Suprapubic skin (tissue), 4 donors: Measurements from ENCODE around the gene THRAP3.

Source experiments
- POLR2A ChIP-seq, 2 donors: fragments of 450-650 bp; IDR thresholded peaks; one replicate each; pipeline ENCODE4 v1.6.1; 2017; ENCODE audit warnings: antibody characterized with exemption in 2 of 2, mild to moderate bottlenecking in 2 of 2, moderate library complexity in 2 of 2
- POLR2AphosphoS5 ChIP-seq, 3 donors: sonication (generic); formaldehyde crosslinking; IDR thresholded peaks; one replicate each; pipeline ENCODE4 v1.6.1; 2017; ENCODE audit warnings: antibody characterized with exemption in 3 of 3
- TF ChIP-seq, protein P1 (sequence below), 2 donors: fragments of 200-600 bp in 1 of 2; fragments of 450-650 bp in 1 of 2; sonication (generic) in 1 of 2; IDR thresholded peaks; one replicate each; pipeline ENCODE4 v1.5.1; 2016 to 2019; ENCODE audit warnings: antibody characterized with exemption in 2 of 2, mild to moderate bottlenecking in 1 of 2, moderate library complexity in 1 of 2

- no peak for TF ChIP-seq POLR2AphosphoS5 (IDR thresholded peaks at IDR 0.05)
- TF ChIP-seq, protein P1, sequence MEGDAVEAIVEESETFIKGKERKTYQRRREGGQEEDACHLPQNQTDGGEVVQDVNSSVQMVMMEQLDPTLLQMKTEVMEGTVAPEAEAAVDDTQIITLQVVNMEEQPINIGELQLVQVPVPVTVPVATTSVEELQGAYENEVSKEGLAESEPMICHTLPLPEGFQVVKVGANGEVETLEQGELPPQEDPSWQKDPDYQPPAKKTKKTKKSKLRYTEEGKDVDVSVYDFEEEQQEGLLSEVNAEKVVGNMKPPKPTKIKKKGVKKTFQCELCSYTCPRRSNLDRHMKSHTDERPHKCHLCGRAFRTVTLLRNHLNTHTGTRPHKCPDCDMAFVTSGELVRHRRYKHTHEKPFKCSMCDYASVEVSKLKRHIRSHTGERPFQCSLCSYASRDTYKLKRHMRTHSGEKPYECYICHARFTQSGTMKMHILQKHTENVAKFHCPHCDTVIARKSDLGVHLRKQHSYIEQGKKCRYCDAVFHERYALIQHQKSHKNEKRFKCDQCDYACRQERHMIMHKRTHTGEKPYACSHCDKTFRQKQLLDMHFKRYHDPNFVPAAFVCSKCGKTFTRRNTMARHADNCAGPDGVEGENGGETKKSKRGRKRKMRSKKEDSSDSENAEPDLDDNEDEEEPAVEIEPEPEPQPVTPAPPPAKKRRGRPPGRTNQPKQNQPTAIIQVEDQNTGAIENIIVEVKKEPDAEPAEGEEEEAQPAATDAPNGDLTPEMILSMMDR (IDR thresholded peaks at IDR 0.05), result no peak
- no peak for TF ChIP-seq POLR2A (IDR thresholded peaks at IDR 0.05)
These were observed 41.5 kb upstream of the THRAP3 start for GRCh38 chr1:36182734-36183133.
